Measurements from ENCODE around the gene CCDC7.

DNA sequence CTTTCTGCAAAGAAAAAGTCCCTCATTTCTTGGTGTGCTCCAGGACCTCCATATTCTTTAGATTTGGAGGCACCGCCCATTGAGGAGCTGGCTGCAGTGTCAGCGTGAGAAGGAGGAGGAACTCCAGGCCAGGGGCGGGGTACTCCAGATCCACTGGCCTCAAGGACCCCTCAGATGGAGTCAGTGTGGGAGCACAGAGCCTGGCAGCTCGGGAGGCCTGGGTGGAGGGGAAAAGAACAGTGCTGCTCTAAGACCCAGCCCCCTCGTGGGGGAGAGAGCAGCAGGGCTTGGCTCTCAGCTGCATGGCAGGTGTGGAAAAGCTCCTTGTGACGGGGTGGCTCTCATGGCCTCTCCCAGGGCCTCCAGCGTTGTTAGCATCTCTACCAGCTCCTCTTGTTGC is 441.5 kb downstream of the CCDC7 start:
- no peak for TF ChIP-seq CTCF (conservative IDR thresholded peaks at IDR 0.05)
- TF ChIP-seq ZFX (IDR thresholded peaks at IDR 0.05), result no peak

All from C4-2B (cell line).